HCT116 (cell line): ENCODE measurements around the gene TGFBR1. TPM values are rescaled to one million over a fixed set of nuclear protein-coding genes. Genes with fewer than 3 reads are reported as not detected.
A peak's percentile ranks its signal among the peaks of the same experiment; 100 is the strongest.

Experiments
- ATAC-seq: fragments of 200-7000 bp; cut with Tn5 transposase; 2 replicates; pipeline ENCODE4 v1.9.1; 2020; ENCODE audit warnings: mild to moderate bottlenecking, moderate library complexity
- BruUV-seq: library from RNA; stranded (reverse); fragments of 400-500 nt; replicated peaks from 2 replicates; lab custom pipeline; 2021; lab: Mats Ljungman, UMichigan
- CTCF ChIA-PET: fragments of 300-600 bp; sonication (Branson Sonifier 250); formaldehyde crosslinking; loops from one replicate; lab custom pipeline; 2021; ENCODE audit warnings: antibody characterized with exemption; lab: Charles Lee
- POLR2A ChIA-PET: fragments of 300-600, 350-600 bp; sonication (Branson Sonifier 250); formaldehyde crosslinking; loops from one replicate; lab custom pipeline; 2021; ENCODE audit warnings: antibody characterized with exemption; lab: Charles Lee
- RAD21 ChIA-PET, 2 experiments: fragments of 300-600 bp; sonication (Branson Sonifier 250); formaldehyde crosslinking; loops; one replicate each; lab custom pipeline; 2023; ENCODE audit warnings: low total read pairs in 2 of 2; ENCODE audit not compliant: uncharacterized antibody in 2 of 2, unreplicated experiment in 2 of 2, low non-redundant PET in 1 of 2; lab: Charles Lee
- DNase-seq: peaks from one replicate; pipeline ENCODE4 v3.0.0-alpha.2; 2010; ENCODE audit warnings: low read depth, low spot score
- H2AFZ ChIP-seq: fragments of 200-600 bp; shearing (Covaris generic), sonication (generic); 2 replicates; pipeline ENCODE4 v1.6.1; 2017; ENCODE audit warnings: low read depth, mixed run types, mixed read lengths, antibody characterized with exemption, low read length; ENCODE audit not compliant: poor library complexity, severe bottlenecking
- H3K27ac ChIP-seq: 2 replicates; pipeline ENCODE4 v1.5.1; 2012; ENCODE audit warnings: low read depth, low read length
- H3K27me3 ChIP-seq: fragments of 200-600 bp; sonication (generic); 2 replicates; pipeline ENCODE4 v1.6.1; 2016; ENCODE audit warnings: mixed run types, low read length, mixed read lengths; ENCODE audit not compliant: insufficient read depth
- H3K36me3 ChIP-seq, 2 experiments: fragments of 200-500 bp in 1 of 2; fragments of 200-600 bp in 1 of 2; sonication (Bioruptor generic) in 1 of 2; sonication (generic) in 1 of 2; 2 replicates each; pipeline versions ENCODE4 v1.5.1 to v1.6.1; 2014 to 2016; ENCODE audit warnings: low read length in 2 of 2, inconsistent platforms in 1 of 2, mixed read lengths in 1 of 2, mixed run types in 1 of 2; ENCODE audit not compliant: insufficient read depth in 2 of 2, control insufficient read depth in 1 of 2
- H3K4me1 ChIP-seq, 2 experiments: fragments of 200-600 bp in 1 of 2; sonication (generic) in 1 of 2; 2 replicates each; pipeline versions ENCODE4 v1.5.1 to v1.6.1; 2012 to 2017; ENCODE audit warnings: low read length in 2 of 2, inconsistent platforms in 1 of 2, mild to moderate bottlenecking in 1 of 2, mixed read lengths in 1 of 2, mixed run types in 1 of 2, moderate library complexity in 1 of 2; ENCODE audit not compliant: insufficient read depth in 2 of 2, control insufficient read depth in 1 of 2
- H3K4me2 ChIP-seq: fragments of 200-600 bp; sonication (generic); 2 replicates; pipeline ENCODE4 v1.6.1; 2017; ENCODE audit warnings: mixed run types, low read length, mixed read lengths
- H3K4me3 ChIP-seq, 2 experiments: fragments of 200-600 bp in 1 of 2; sonication (generic) in 1 of 2; replicated peaks in 1 of 2; 2 replicates each; pipeline ENCODE4 v1.5.1; 2011 to 2016; ENCODE audit warnings: low read length in 2 of 2, control low read depth in 1 of 2, low read depth in 1 of 2, mild to moderate bottlenecking in 1 of 2, mixed read lengths in 1 of 2, mixed run types in 1 of 2
- H3K79me2 ChIP-seq: fragments of 200-600 bp; sonication (generic); 2 replicates; pipeline ENCODE4 v1.6.1; 2017; ENCODE audit warnings: mild to moderate bottlenecking, mixed run types, low read length, moderate library complexity, mixed read lengths; ENCODE audit not compliant: insufficient read depth
- H3K9ac ChIP-seq: fragments of 200-600 bp; sonication (generic); 2 replicates; pipeline ENCODE4 v1.6.1; 2016; ENCODE audit warnings: low read length, mixed read lengths
- H3K9me2 ChIP-seq: fragments of 200-600 bp; sonication (generic), shearing (Covaris generic); 2 replicates; pipeline ENCODE4 v1.6.1; 2017; ENCODE audit warnings: mixed run types, mild to moderate bottlenecking, moderate library complexity; ENCODE audit not compliant: insufficient read depth
- H3K9me3 ChIP-seq, 2 experiments: fragments of 200-500 bp in 1 of 2; fragments of 200-600 bp in 1 of 2; sonication (Bioruptor generic) in 1 of 2; sonication (generic) in 1 of 2; 2 replicates each; pipeline ENCODE4 v1.6.1; 2014 to 2017; ENCODE audit warnings: low read length in 2 of 2, mixed read lengths in 2 of 2, inconsistent platforms in 1 of 2, low read depth in 1 of 2, mild to moderate bottlenecking in 1 of 2, mixed run types in 1 of 2, moderate library complexity in 1 of 2; ENCODE audit not compliant: control insufficient read depth in 1 of 2, insufficient read depth in 1 of 2
- H4K20me1 ChIP-seq: fragments of 200-600 bp; sonication (generic), shearing (Covaris generic); 2 replicates; pipeline ENCODE4 v1.6.1; 2017; ENCODE audit warnings: mixed run types, mild to moderate bottlenecking, moderate library complexity; ENCODE audit not compliant: insufficient read depth
- ATF3 ChIP-seq: IDR thresholded peaks from 2 replicates; pipeline ENCODE4 v1.6.1; 2012
- CBX3 ChIP-seq: IDR thresholded peaks from 2 replicates; pipeline ENCODE4 v1.6.1; 2012; ENCODE audit warnings: low read depth
- RAD21 ChIP-seq: IDR thresholded peaks from 2 replicates; pipeline ENCODE4 v1.6.1; 2012; ENCODE audit warnings: low read depth, mild to moderate bottlenecking
- ZFX ChIP-seq: fragments of 450-650 bp; IDR thresholded peaks from 2 replicates; pipeline ENCODE4 v1.6.1; 2017
- ZNF274 ChIP-seq: fragments of 200-500 bp; sonication (Bioruptor generic); IDR thresholded peaks from 2 replicates; pipeline ENCODE4 v1.6.1; 2014; ENCODE audit warnings: mild to moderate bottlenecking, low read depth, low read length, inconsistent platforms
- intact Hi-C: fragments of 100-400 bp; cut with micrococcal nuclease; formaldehyde crosslinking; loops from 2 replicates; pipeline ENCODE4 v1.10.0; 2022
- total RNA-seq: library from RNA; stranded (reverse); gene quantifications from one replicate; pipeline ENCODE4 v1.2.1, GENCODE V29; 2021; ENCODE audit not compliant: unreplicated experiment
- TF ChIP-seq, protein P1 (sequence below), 3 experiments: fragments of 200-600 bp in 1 of 3; sonication (generic) in 1 of 3; IDR thresholded peaks in 2 of 3; conservative IDR thresholded peaks in 1 of 3; 2 replicates each; pipeline ENCODE4 v1.5.1; 2012 to 2017; ENCODE audit warnings: low read depth in 2 of 3, low read length in 2 of 3, antibody characterized with exemption in 1 of 3, borderline replicate concordance in 1 of 3, control low read depth in 1 of 3, mild to moderate bottlenecking in 1 of 3, mixed read lengths in 1 of 3, mixed run types in 1 of 3, moderate library complexity in 1 of 3; ENCODE audit not compliant: insufficient read depth in 1 of 3

TGFBR1 gene
- total RNA-seq, 1 experiment from 2014 or later, result 26.6 TPM

- POLR2A ChIA-PET, result no interaction called here
- no peak overlapping the region for H3K4me3 ChIP-seq
- TF ChIP-seq RAD21 (peak; percentile 85), ZNF274 (no peak)
- TF ChIP-seq, protein P1, sequence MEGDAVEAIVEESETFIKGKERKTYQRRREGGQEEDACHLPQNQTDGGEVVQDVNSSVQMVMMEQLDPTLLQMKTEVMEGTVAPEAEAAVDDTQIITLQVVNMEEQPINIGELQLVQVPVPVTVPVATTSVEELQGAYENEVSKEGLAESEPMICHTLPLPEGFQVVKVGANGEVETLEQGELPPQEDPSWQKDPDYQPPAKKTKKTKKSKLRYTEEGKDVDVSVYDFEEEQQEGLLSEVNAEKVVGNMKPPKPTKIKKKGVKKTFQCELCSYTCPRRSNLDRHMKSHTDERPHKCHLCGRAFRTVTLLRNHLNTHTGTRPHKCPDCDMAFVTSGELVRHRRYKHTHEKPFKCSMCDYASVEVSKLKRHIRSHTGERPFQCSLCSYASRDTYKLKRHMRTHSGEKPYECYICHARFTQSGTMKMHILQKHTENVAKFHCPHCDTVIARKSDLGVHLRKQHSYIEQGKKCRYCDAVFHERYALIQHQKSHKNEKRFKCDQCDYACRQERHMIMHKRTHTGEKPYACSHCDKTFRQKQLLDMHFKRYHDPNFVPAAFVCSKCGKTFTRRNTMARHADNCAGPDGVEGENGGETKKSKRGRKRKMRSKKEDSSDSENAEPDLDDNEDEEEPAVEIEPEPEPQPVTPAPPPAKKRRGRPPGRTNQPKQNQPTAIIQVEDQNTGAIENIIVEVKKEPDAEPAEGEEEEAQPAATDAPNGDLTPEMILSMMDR (IDR thresholded peaks at IDR 0.05 in 2 of 3, conservative IDR thresholded peaks at IDR 0.05 in 1 of 3; ENCODE audit: borderline replicate concordance in 1 of 3, insufficient read depth in 1 of 3, low read depth in 2 of 3, low read length in 2 of 3), result peak; percentile 73 to 74 (median 73)
- RAD21 ChIA-PET, result interaction anchor here in 1 of 2 experiments (1.1 kb wide), 1 partner anchor 142 kb away, joined by 3 read pairs; no protein-coding TSS in a partner anchor
- BruUV-seq, result no TSS peak
- DNase-seq (peak; percentile 21), ATAC-seq (peak; percentile 80)
- no peak overlapping the region for H2AFZ ChIP-seq
- no peaks in the 10 kb centered on the region for H3K9me2 ChIP-seq
- H3K9ac ChIP-seq, result no peak overlapping the region
- H3K4me2 ChIP-seq, result no peak overlapping the region
- H3K9me3 ChIP-seq, result no peaks in the 10 kb centered on the region
- H3K27me3 ChIP-seq, result no peaks in the 10 kb centered on the region
- CTCF ChIA-PET, result interaction anchor here (0.8 to 3.4 kb wide), 7 partner anchors 10 to 334 kb away, joined by 3 to 12 read pairs (median 4); partner anchors contain the start of gene GALNT12
- intact Hi-C loops, result loop anchor here (1.0 to 2.0 kb wide), 5 partner anchors 140 to 334 kb away; partner anchors contain the start of gene GALNT12
- H3K4me1 ChIP-seq, result no peaks in the 10 kb centered on the region
- no peaks in the 10 kb centered on the region for H3K36me3 ChIP-seq
- no peak overlapping the region for H3K27ac ChIP-seq
- no peaks in the 10 kb centered on the region; the same call in 1 of the 2 replicates for H4K20me1 ChIP-seq
- H3K79me2 ChIP-seq, result no peaks in the 10 kb centered on the region
These were observed 35.9 kb downstream of the TGFBR1 start for GRCh38 chr9:99140685-99141314.

- CTCF ChIA-PET, result interaction anchor here (1.9 kb wide), 1 partner anchor 294 kb away, joined by 8 read pairs; no protein-coding TSS in a partner anchor
- Histone ChIP-seq H3K9ac (no peak overlapping the region), H3K27me3 (no peaks in the 10 kb centered on the region), H3K27ac (no peak overlapping the region), H3K4me2 (no peak overlapping the region), H4K20me1 (no peaks in the 10 kb centered on the region), H3K4me1 (no peaks in the 10 kb centered on the region), H2AFZ (no peak overlapping the region), H3K9me2 (no peaks in the 10 kb centered on the region), H3K4me3 (no peak overlapping the region), H3K79me2 (no peaks in the 10 kb centered on the region)
- RAD21 ChIA-PET, result no interaction called here
- POLR2A ChIA-PET, result no interaction called here
- ATAC-seq (no peak), DNase-seq (no peak)
- intact Hi-C loops, result loop anchor here (1.0 to 2.0 kb wide), 3 partner anchors 167 to 335 kb away; partner anchors contain the start of gene GALNT12
- no peak for TF ChIP-seq ZFX
- TF ChIP-seq ATF3, result no peak
- no peak for TF ChIP-seq CBX3
- TF ChIP-seq, all 23 proteins: peak for 0
- no peaks in the 10 kb centered on the region for H3K9me3 ChIP-seq
- H3K36me3 ChIP-seq, result no peaks in the 10 kb centered on the region
- no TSS peak for BruUV-seq
These were observed 36.9 kb downstream of the TGFBR1 start for GRCh38 chr9:99141849-99142248.
